ENCODE results near the gene FRMPD4. TPM values are rescaled to one million over a fixed set of nuclear protein-coding genes. Genes with fewer than 3 reads are reported as not detected.

The FRMPD4 gene
- total RNA-seq, 2 experiments from 2014 or later = not detected

DNA sequence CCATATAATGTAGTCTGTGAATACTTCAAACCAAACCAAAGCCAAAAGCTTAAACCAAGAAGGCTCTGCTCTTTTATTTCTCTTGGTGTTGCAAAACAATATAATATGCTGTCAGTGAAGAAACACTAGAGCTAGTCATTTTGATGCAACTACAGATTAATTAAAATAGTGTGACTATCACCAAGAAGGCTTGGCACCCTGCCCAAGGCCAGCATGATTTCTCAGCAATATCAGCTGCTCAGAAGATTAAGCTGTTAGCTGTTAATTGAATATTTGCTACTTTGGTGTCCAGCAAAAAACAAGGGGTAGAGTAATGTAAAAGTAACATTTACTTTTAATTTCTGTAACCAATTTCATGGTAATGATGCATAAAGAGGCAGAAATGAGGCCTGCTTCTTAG lies 548.1 kb downstream of the FRMPD4 start:
- Mint-ChIP-seq H3K27ac (no peak overlapping the region), H3K4me1 (no peaks in the 10 kb centered on the region), H3K27me3 (peaks cover 8% of the 10 kb centered on the region), H3K36me3 (no peaks in the 10 kb centered on the region), H3K9me3 (ENCODE audit: low read depth) (no peaks in the 10 kb centered on the region), H3K4me3 (no peak overlapping the region)
- CTCF ChIA-PET = no interaction called here
- no peak for DNase-seq
- no peak for ATAC-seq

DNA sequence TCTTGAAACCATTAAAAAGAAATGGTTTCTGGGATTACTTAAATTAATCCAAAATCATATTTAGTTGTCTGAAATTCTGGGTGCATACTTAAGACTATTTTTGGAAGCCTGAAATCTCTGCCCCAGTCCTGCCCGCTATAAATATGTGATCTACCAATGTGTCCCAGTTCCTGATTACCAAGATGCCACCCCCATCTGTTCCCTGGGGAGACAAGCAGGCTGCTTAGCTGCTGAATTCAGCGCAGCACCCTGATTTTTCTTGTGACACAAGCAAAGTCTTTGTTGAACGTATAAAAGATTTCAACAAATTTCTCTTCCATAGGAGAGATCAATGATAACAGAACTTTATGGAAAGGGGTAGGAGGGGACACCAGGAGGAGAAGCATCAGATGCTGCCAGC lies 552.4 kb downstream of the FRMPD4 start:
- DNase-seq = no peak
- Mint-ChIP-seq H3K4me3 (no peak overlapping the region), H3K27ac (no peak overlapping the region)

DNA sequence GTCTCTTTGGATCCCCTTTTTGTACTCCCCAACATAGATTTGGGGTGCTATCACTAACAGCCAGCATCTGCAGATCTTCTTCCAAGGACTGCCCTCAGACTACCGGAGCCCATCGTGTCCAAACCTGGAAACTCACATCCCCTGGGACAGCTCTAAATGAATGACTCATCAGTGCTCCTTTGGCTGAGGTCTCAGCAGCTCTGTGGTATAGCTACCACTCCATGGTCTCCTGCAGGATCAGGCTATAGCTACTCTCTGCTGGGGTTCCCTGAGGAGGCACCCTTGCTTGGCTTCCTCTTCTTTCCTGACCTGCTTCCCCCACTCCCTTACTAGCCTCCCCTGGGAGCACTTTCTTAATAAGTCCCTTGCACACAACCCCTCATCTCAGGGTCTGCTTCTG lies 555.5 kb downstream of the FRMPD4 start:
- Mint-ChIP-seq H3K9me3 (ENCODE audit: low read depth) (no peaks in the 10 kb centered on the region), H3K4me3 (no peak overlapping the region), H3K36me3 (no peaks in the 10 kb centered on the region), H3K4me1 (no peaks in the 10 kb centered on the region), H3K27me3 (peaks cover 3% of the 10 kb centered on the region), H3K27ac (no peak overlapping the region)
- ATAC-seq = no peak
- DNase-seq = no peak
- CTCF ChIA-PET = no interaction called here

More for the DNA sequence above, 552.4 kb downstream of the FRMPD4 start:
- H3K36me3 Mint-ChIP-seq = no peaks in the 10 kb centered on the region
- CTCF ChIA-PET = no interaction called here
- H3K27me3 Mint-ChIP-seq = no peaks in the 10 kb centered on the region
- no peaks in the 10 kb centered on the region for H3K4me1 Mint-ChIP-seq
- H3K9me3 Mint-ChIP-seq (ENCODE audit: low read depth) = no peaks in the 10 kb centered on the region
- no peak for ATAC-seq

DNA sequence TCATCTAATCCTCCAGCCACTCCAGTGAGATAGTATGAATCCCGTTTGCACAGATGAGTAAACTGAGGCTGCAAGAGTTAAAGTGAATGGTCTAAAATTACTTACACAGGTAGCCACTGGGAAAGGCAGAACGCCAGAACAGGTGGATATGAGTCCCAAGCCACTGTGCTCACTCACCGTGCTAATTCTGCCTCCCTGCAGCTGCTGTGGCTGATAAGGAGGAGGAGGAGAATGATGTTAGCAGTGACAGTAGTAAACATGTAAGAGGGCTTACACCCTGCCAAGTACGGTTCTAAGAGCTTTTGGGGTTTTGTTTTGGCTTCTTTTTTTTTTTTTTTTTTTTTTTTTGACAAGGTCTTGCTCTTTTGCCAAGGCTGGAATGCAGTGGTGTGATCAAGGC lies 562.5 kb downstream of the FRMPD4 start:
- Mint-ChIP-seq H3K27me3 (peaks cover 17% of the 10 kb centered on the region), H3K36me3 (no peaks in the 10 kb centered on the region), H3K4me3 (no peak overlapping the region), H3K9me3 (ENCODE audit: low read depth) (no peaks in the 10 kb centered on the region), H3K27ac (no peak overlapping the region), H3K4me1 (no peaks in the 10 kb centered on the region)
- DNase-seq = no peak
- CTCF ChIA-PET = interaction anchor here (0.7 to 1.3 kb wide), 3 partner anchors 11 to 914 kb away, joined by 3 to 9 read pairs (median 3); no protein-coding TSS in a partner anchor
- ATAC-seq = no peak

DNA sequence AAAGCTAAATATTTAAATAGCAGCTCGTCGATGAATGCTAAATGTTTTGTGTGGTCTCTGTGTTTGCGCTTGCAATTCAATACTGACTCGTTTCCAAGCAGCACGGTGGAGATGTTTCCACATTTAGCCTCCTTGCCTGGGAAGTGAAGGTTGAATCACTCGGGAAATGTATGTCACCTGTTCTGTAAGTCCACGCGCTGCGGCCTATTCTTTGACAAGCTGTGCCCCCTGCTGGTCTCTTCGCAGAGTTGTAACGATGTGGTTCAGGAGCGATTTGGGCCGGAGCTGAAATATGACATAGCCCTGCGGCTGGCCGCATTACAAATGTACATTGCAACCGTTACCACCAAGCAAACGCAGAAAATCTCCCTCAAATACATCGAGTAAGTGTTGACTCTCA lies 563.4 kb downstream of the FRMPD4 start:
- Mint-ChIP-seq H3K4me3 (no peak overlapping the region), H3K27me3 (peaks cover 17% of the 10 kb centered on the region), H3K4me1 (no peaks in the 10 kb centered on the region), H3K27ac (no peak overlapping the region), H3K36me3 (no peaks in the 10 kb centered on the region), H3K9me3 (ENCODE audit: low read depth) (no peaks in the 10 kb centered on the region)
- CTCF ChIA-PET = interaction anchor here (0.7 to 1.3 kb wide), 7 partner anchors 9 to 915 kb away, joined by 3 to 9 read pairs (median 3); no protein-coding TSS in a partner anchor
- ATAC-seq (peak; percentile 45), DNase-seq (peak; percentile 45)

DNA sequence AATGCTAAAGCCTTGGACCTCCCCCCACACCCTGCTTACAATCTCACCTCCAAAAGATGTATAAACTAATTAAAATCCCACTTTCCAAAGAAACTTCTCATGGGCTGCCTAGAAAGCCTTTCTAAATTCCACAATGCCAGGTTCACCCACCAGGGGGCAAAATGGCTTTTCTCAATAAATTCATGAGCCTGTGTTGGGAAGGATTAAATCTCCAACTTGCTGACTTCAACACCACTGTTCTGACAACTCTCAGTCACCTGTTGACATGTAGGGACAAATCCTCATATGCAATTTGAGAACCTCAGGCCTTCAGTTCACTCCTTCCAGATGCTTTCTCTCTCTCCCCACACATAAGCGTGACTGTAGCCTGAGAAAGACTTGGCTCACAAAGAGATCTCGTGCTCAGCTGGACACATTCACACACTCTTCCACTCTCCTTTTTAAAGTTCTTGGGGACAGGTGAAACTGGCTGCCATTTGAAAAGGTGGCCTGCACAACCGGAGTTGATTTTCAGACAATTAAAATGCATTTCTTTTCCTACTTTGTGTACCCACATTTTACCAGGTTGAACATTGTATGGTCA lies 564.3 kb downstream of the FRMPD4 start:
- CTCF ChIA-PET = no interaction called here
- peaks cover 15% of the 10 kb centered on the region for H3K27me3 Mint-ChIP-seq
- ATAC-seq = no peak
- H3K36me3 Mint-ChIP-seq = no peaks in the 10 kb centered on the region
- no peak for DNase-seq
- H3K9me3 Mint-ChIP-seq (ENCODE audit: low read depth) = no peaks in the 10 kb centered on the region
- H3K4me1 Mint-ChIP-seq = no peaks in the 10 kb centered on the region
- H3K27ac Mint-ChIP-seq = no peak overlapping the region
- H3K4me3 Mint-ChIP-seq = no peak overlapping the region

DNA sequence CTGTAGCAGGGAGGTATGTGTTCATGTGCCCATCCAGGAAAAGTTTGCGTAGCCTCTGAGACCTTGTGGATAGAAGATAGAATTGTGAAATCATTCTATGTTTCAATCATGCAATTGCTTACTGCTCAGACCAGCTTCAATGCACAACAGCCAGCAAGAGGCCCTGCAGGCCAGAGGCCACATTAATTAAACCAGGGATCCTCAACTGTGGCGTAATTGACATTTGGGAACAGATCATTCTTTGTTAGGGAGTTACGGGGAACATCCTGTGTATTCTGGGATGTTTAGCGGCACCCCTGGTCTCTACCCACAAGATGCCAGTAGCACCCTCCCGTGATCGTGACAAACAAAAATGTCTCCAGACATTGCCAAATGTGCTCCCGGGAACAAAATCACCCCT lies 566.4 kb downstream of the FRMPD4 start:
- no peaks in the 10 kb centered on the region for H3K4me1 Mint-ChIP-seq
- H3K27me3 Mint-ChIP-seq = peaks cover 15% of the 10 kb centered on the region
- ATAC-seq (no peak), DNase-seq (no peak)
- no peak overlapping the region for H3K27ac Mint-ChIP-seq
- no peaks in the 10 kb centered on the region for H3K9me3 Mint-ChIP-seq (ENCODE audit: low read depth)
- CTCF ChIA-PET = no interaction called here
- H3K36me3 Mint-ChIP-seq = no peaks in the 10 kb centered on the region
- H3K4me3 Mint-ChIP-seq = no peak overlapping the region

DNA sequence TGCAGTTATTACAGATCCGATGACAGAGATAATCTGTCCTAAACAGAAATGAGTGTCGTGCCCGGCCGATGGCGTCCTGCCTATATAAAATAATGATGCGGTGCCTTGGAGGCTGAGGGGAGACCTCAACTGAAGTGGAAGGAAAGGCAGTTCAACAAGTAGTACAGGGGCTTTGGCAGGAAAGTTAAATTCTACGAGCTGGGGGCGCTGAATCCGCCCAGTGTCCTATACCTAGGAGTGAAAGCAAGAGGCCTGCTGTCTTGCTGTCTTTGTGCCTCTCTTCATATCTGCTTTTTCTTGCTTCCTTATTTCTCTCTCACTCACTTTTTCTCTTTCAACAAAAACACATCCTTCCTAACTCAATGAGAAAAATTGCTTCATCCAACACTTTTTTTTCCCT lies 570.8 kb downstream of the FRMPD4 start:
- H3K27ac Mint-ChIP-seq = no peak overlapping the region
- no peaks in the 10 kb centered on the region for H3K9me3 Mint-ChIP-seq (ENCODE audit: low read depth)
- no peak for ATAC-seq
- H3K4me1 Mint-ChIP-seq = no peaks in the 10 kb centered on the region
- CTCF ChIA-PET = interaction anchor here (1.2 kb wide), 1 partner anchor 63 kb away, joined by 3 read pairs; no protein-coding TSS in a partner anchor
- H3K4me3 Mint-ChIP-seq = no peak overlapping the region
- peak; percentile 41 for DNase-seq
- no peaks in the 10 kb centered on the region for H3K36me3 Mint-ChIP-seq
- H3K27me3 Mint-ChIP-seq = peaks cover 5% of the 10 kb centered on the region

DNA sequence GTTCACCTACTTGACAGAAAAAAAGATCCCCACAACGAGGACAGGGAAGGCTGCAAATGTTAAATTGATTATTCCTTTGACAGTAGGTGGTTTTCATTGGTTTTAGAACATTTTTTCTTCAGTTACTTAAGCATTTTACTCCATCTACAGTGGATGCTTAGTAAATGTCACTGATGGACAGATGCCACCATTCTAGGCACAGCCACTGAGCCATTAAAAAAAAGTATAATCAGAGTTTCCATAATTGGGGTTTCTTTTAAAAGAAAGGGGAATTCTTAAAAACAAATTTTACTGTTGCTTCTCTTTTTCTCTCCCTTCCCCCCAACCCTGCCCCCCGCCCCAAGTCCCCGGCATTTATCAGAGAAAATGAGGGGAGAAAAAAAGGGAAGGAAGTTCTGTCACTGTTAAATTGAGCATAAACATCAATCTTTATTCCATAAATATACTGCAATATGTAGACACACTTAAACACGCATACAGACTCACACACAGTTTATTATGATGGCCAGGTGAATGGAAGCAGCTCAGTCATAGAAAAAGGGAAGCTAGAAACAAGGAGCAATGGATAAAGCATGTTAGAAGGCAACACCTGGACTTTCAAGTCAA lies 573.3 kb downstream of the FRMPD4 start:
- DNase-seq = no peak
- no peak overlapping the region for H3K27ac Mint-ChIP-seq
- no peaks in the 10 kb centered on the region for H3K27me3 Mint-ChIP-seq

DNA sequence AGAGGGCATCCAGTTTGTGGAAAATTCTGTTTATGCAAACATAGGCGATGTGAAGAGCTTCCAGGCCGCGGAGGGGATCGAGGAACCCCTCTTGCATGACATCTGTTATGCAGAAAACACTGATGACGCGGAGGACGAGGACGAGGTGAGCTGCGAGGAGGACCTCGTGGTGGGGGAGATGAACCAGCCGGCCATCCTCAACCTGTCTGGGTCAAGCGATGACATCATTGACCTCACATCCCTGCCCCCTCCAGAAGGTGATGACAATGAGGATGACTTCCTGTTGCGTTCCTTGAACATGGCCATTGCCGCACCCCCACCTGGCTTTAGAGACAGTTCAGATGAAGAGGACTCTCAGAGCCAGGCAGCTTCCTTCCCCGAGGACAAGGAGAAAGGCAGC lies 578.3 kb downstream of the FRMPD4 start:
- no peak for DNase-seq
- Mint-ChIP-seq H3K4me3 (no peak overlapping the region), H3K9me3 (ENCODE audit: low read depth) (no peaks in the 10 kb centered on the region), H3K27me3 (no peaks in the 10 kb centered on the region), H3K36me3 (no peaks in the 10 kb centered on the region), H3K4me1 (no peaks in the 10 kb centered on the region), H3K27ac (no peak overlapping the region)
- CTCF ChIA-PET = no interaction called here
- no peak for ATAC-seq

More for the DNA sequence above, 573.3 kb downstream of the FRMPD4 start:
- no peak for ATAC-seq
- Mint-ChIP-seq H3K4me1 (no peaks in the 10 kb centered on the region), H3K36me3 (no peaks in the 10 kb centered on the region), H3K4me3 (no peak overlapping the region), H3K9me3 (ENCODE audit: low read depth) (no peaks in the 10 kb centered on the region)
- CTCF ChIA-PET = no interaction called here

DNA sequence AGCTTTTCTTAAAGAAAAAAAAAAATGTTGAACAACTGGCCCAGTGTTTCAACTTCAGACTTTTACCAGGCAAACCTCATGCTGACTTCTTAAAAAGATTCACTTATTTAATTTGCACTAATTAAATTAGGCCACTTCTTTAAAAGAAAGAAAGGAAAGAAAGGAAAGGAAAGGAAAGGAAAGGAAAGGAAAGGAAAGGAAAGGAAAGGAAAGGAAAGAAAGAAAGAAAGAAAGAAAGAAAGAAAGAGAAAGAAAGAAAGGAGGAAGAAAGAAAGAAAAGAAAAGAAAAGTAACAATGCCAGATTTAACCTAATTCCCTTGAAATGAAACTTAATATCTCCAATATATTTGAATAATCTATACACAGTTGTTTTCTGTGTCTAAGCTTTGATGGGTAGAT lies 581.6 kb downstream of the FRMPD4 start:
- CTCF ChIA-PET = no interaction called here
- Mint-ChIP-seq H3K4me3 (no peak overlapping the region), H3K36me3 (no peaks in the 10 kb centered on the region), H3K27ac (no peak overlapping the region), H3K4me1 (no peaks in the 10 kb centered on the region), H3K9me3 (ENCODE audit: low read depth) (no peaks in the 10 kb centered on the region), H3K27me3 (no peaks in the 10 kb centered on the region)
- no peak for ATAC-seq
- DNase-seq = no peak

DNA sequence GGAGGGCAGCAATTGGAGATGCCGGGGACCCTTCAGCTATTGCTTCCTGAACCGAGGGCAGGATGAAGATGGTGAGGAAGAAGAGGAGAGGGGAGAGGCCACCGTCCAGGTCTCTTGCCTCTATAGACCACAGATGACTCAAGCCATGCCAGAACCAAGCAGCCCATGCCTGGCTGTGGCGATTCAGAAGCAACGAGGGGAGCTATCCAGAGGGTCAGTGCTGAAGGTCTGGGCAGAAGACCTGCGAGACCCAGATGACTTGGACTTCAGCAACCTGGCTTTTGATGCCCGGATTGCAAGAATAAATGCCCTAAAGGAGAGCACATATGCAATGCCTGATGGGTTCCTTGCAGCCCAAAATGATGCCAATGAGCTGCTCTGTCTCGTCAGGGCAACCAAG lies 582.8 kb downstream of the FRMPD4 start:
- no peak for DNase-seq
- Mint-ChIP-seq H3K27ac (no peak overlapping the region), H3K36me3 (no peaks in the 10 kb centered on the region), H3K9me3 (ENCODE audit: low read depth) (no peaks in the 10 kb centered on the region), H3K4me3 (no peak overlapping the region), H3K4me1 (no peaks in the 10 kb centered on the region), H3K27me3 (no peaks in the 10 kb centered on the region)
- CTCF ChIA-PET = interaction anchor here (0.9 kb wide), 1 partner anchor 19 kb away, joined by 3 read pairs; no protein-coding TSS in a partner anchor
- ATAC-seq = no peak

DNA sequence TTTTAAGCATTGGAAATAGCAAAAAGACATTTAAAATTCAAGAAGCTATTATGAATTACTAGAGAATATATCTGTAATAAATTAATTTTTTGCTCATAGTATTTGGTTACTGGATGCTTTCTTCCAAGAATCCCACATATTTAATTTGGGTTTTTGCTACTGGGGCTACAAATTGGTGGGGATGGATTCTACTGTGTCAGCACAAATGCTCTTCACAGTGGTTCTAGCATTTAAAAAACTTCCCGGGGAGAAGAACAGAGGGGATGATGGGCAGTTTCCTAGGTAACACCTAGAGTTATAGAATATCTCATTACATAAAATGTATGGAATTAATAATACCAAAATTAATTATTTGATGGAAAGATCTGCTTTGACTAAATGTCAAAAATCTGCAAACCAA lies 584.0 kb downstream of the FRMPD4 start:
- no peaks in the 10 kb centered on the region for H3K9me3 Mint-ChIP-seq (ENCODE audit: low read depth)
- ATAC-seq = no peak
- H3K27ac Mint-ChIP-seq = no peak overlapping the region
- H3K4me1 Mint-ChIP-seq = no peaks in the 10 kb centered on the region
- no peak overlapping the region for H3K4me3 Mint-ChIP-seq
- CTCF ChIA-PET = no interaction called here
- H3K27me3 Mint-ChIP-seq = peaks cover under 1% of the 10 kb centered on the region
- no peaks in the 10 kb centered on the region for H3K36me3 Mint-ChIP-seq
- no peak for DNase-seq

DNA sequence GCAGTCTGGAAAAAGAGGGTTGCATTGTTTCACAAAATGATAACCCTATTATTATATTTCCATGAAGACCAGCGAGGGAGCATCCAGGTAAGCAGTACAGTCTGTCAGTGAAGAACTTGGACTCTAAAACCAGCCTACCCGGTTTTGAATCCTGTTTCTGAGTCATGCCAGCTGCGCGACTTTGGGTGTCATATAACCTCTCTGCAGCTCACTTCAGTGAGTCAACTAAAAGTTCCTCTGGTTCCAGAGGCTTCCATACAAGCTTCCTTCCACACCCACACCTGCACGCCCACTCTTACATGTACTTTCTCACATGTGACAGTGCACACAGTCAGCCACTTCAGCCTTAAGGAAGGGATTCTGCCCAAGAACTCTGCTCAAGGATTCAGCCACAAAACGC lies 603.1 kb downstream of the FRMPD4 start:
- ATAC-seq = no peak
- DNase-seq = no peak
- no peak overlapping the region for H3K27ac Mint-ChIP-seq
- H3K9me3 Mint-ChIP-seq (ENCODE audit: low read depth) = no peaks in the 10 kb centered on the region
- H3K36me3 Mint-ChIP-seq = no peaks in the 10 kb centered on the region
- H3K4me3 Mint-ChIP-seq = no peak overlapping the region
- CTCF ChIA-PET = no interaction called here
- no peaks in the 10 kb centered on the region for H3K27me3 Mint-ChIP-seq
- H3K4me1 Mint-ChIP-seq = no peaks in the 10 kb centered on the region
